GM11168 (cell line): ENCODE data around the gene COL6A6.

ENCODE experiments used
- in situ Hi-C: fragments of 300-500 bp; cut with MboI; formaldehyde crosslinking; loops from one replicate; pipeline ENCODE4 v1.12.0; 2022; ENCODE audit warnings: low sequenced_read_pairs; ENCODE audit not compliant: unreplicated experiment

COL6A6 gene

DNA sequence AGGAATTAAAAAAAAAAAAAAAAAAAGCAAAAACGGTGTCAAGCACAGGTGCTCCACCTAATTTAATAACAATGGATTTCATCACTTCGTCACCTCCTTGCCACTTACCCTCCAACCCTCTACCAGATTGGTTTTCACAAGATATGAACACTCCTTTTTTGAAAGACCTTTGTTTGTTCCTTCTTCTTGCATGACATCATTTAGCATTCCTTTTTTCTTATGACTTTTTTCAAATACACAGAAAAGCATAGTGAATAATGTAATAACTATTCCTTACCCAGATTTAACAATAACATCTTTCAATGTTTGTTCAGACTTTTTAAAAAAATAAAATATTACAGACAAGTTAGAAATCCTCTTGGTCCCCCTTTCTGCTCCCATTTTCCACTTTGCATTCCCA is 16.3 kb downstream of the COL6A6 start:
- in situ Hi-C loops: loop anchor here (25.0 kb wide), 1 partner anchor 396 kb away; no protein-coding TSS in a partner anchor

DNA sequence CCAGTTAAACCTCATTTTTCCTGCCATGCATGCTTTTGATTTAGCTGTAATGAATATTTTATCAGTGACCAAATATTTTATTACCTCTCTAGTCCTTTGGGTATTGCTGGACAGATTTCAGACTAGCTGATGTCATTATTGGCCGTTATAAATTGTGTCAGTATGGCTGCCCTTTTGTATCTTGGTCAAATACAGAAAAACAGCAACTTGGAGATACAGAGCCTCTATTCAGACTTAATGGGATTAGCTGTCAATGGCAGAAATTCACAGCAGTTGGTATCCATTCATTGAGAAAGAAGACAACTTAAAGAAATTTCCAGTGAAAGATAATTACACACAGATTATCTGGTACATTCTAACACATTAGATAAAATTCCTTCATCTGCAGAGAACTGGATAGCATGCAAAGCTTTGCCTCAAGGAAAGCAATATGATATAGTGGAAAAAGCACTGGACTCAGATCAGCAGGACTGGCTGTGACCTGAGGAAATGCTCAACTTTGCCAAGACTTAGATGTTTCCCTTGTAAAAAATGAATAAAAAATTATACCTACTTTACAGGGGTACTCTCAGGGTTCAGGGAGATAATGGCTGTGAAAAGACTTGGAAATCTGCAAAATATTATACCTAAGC is 20.8 kb downstream of the COL6A6 start:
- in situ Hi-C loops: loop anchor here (25.0 kb wide), 1 partner anchor 400 kb away; no protein-coding TSS in a partner anchor

DNA sequence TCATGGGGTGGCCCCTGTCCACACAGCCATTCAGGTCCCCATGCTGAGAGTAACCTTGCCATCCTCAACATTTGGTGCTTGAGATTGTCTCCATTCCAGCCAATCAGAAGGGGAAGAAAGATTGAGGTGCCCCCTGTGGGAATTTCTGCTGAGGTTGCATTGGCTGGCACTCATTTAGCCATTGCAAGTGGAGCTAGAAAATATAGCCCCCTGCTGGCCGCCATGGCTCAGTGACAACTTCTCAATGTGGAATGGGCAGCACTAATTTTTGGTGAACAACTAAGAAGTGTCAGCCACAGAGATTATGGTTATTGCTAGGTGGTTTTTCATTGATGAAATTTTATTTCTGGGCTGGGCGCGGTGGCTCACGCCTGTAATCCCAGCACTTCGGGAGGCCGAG is 22.0 kb downstream of the COL6A6 start:
- in situ Hi-C loops: loop anchor here (25.0 kb wide), 1 partner anchor 402 kb away; no protein-coding TSS in a partner anchor

DNA sequence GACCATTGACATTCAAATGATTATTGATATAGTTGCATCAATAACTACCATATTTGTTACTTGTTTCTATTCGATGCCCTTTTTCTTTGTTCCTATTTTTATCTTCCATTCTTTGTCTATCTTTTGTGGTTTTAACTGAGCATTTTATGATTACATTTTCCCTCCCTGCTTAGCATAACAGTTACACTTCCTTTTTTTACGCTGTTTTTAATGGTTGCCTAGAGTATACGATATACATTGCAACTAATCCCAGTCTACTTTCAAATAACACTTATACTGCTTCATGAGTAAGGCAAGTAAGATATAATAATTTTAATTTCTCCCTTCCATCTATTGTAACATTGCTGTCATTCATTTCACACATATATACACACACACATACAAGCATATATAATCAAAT is 26.3 kb downstream of the COL6A6 start:
- in situ Hi-C loops: loop anchor here (10.0 to 25.0 kb wide), 2 partner anchors 269 to 406 kb away; no protein-coding TSS in a partner anchor

DNA sequence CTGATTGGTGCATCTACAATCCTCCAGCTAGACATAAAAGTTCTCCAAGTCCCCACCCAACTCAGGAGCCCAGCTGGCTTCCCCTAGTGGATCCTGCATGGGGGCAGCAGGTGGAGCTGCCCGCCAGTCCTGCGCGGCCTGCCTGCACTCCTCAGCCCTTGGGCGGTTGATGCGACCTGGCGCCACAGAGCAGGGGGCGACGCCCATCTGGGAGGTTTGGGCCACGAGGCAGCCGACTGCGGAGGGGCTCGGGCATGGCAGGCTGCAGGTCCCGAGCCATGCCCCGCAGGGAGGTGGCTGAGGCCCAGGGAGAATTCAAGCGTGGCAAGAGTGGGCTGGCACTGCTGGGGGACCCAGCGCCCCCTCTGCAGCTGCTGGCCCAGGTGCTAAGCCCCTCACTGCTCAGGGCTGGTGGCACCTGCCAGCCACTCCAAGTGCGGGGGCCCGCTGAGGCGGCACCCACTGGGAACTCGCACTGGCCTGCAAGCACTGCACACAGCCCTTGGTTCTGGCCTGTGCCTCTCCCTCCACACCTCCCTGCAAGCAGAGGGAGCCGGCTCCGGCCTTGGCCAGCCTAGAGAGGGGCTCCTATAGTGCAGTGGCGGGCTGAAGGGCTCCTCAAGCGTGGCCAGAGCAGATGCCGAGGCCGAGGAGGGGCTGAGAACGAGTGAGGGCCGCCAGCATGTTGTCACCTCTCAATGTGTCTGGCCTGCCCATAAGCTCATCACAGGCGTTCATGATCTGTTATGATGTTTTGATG is 30.1 kb downstream of the COL6A6 start:
- in situ Hi-C loops: loop anchor here (10.0 to 25.0 kb wide), 2 partner anchors 272 to 410 kb away; no protein-coding TSS in a partner anchor

DNA sequence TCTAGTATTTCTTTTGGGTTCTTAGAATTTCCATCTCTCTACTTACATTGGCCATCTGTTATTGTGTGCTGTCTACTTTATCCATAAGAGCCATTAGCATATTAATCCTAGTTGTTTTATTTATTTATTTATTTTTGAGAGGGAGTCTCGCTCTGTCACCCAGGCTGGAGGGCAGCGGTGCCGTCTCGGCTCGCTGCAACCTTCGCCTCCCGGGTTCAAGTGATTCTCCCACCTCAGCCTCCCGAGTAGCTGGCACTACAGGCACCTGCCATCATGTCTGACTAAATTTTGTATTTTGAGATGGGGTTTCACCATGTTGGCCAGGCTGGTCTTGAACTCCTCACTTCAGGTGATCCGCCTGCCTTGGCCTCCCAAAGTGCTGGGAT is 30.7 kb downstream of the COL6A6 start:
- in situ Hi-C loops: loop anchor here (10.0 to 25.0 kb wide), 2 partner anchors 273 to 410 kb away; no protein-coding TSS in a partner anchor

DNA sequence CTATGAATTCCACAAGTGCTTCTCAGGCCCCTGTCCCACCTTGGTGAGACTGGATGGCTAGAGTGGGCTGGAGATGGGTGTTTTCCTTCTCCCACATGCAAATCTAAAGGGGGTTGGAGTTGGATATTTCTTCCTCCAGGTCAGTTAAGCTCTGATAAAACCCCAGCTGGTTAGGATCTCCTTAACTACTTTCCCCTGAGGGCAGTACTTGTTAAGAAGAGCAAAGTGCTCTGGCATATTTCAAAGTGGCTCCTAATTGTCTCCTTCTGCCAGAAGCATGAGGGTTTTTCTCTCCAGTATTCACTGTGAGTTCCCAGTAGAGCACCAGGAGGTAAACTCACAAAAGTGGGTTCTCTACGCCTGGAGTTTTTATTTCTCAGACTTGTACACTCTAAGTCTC is 31.4 kb downstream of the COL6A6 start:
- in situ Hi-C loops: loop anchor here (10.0 to 25.0 kb wide), 2 partner anchors 274 to 411 kb away; no protein-coding TSS in a partner anchor

DNA sequence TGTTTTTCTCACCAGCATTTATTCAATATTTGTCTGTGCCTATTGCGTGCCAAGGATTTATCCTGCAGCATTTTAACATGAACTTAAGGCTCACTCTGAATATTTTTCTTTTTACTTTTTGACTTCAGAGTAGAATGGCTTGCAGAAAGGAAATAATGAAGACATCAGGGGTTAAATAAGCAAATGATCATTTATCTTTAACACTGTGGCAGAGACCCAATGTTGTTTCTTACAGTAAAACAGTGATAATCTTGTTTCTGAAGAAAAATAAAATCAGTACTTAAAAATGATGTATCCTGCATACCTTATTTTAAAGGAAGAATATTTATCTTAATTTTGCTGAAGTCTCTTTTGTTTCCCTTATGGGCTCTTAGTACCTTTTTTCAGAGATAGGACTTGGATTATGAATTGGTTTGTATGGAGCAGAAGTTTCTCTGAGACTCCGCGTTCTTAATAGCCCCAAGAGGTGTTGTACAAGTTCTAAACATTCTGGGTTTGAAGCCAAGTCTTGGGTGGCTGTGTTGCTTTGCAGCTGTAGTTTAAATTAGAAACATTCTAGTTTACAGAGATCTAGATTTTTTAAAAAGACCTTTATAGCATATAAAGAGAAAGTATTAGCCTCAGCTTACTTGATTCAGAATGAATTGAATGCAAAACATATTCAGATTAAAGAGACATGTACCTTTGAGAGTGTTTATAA is 40.5 kb downstream of the COL6A6 start:
- in situ Hi-C loops: no loop called here

DNA sequence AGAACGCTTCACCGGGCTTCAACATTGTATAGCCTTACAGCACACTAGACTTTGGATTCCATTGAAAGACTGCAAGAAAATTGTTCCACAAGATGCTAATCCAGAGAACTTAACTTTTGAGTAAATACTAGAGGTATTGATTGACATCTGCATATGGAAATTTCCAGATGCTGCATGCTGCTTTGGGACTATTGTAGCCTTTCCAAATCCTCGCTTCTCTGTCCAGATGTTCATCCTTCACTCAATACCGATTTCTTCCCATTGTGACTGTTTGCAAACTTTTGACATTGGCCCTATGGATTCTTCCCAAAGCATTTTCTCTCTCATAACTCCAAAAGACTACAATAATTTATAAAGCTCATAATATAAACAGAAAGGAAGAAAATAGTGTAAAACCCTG is 41.4 kb downstream of the COL6A6 start:
- in situ Hi-C loops: no loop called here

DNA sequence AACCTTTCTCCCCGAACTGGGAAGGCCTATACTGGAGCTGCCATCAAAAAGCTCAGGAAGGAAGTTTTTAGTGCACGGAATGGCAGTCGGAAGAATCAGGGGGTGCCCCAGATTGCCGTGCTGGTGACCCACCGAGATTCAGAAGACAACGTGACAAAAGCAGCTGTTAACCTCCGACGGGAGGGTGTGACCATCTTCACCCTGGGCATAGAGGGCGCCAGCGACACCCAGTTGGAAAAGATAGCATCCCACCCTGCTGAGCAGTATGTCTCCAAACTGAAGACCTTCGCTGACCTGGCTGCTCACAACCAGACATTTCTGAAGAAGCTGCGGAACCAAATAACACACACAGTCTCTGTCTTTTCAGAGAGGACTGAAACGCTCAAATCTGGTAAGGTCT is 48.2 kb downstream of the COL6A6 start:
- in situ Hi-C loops: no loop called here
